OCI-LY1 (cell line): ENCODE measurements around the gene GNAO1.

Experiments used
- H2AFZ ChIP-seq: fragments of 200-600 bp; sonication (generic), shearing (Covaris generic); 2 replicates; pipeline ENCODE4 v1.6.0; 2014; ENCODE audit warnings: antibody characterized with exemption, mild to moderate bottlenecking, low read length
- H3F3A ChIP-seq: fragments of 200-600 bp; sonication (generic), shearing (Covaris generic); 2 replicates; pipeline ENCODE4 v1.6.0; 2014; ENCODE audit warnings: mild to moderate bottlenecking, antibody characterized with exemption, low read length, moderate library complexity; ENCODE audit not compliant: insufficient read depth
- H3K27ac ChIP-seq: fragments of 200-600 bp; sonication (generic); 2 replicates; pipeline ENCODE4 v1.5.1; 2014; ENCODE audit warnings: low read length, mixed run types, mild to moderate bottlenecking, low read depth; ENCODE audit not compliant: poor library complexity, severe bottlenecking
- H3K27me3 ChIP-seq: fragments of 200-600 bp; sonication (generic); 2 replicates; pipeline ENCODE4 v1.6.0; 2014; ENCODE audit warnings: antibody characterized with exemption, mild to moderate bottlenecking, low read length, moderate library complexity; ENCODE audit not compliant: insufficient read depth
- H3K36me3 ChIP-seq: fragments of 200-600 bp; sonication (generic); 2 replicates; pipeline ENCODE4 v1.6.1; 2014; ENCODE audit warnings: mild to moderate bottlenecking, antibody characterized with exemption, low read length, moderate library complexity, mixed read lengths; ENCODE audit not compliant: insufficient read depth
- H3K4me1 ChIP-seq: fragments of 200-600 bp; sonication (generic); 2 replicates; pipeline ENCODE4 v1.5.1; 2014; ENCODE audit warnings: mild to moderate bottlenecking, low read length, moderate library complexity; ENCODE audit not compliant: insufficient read depth, severe bottlenecking
- H3K4me2 ChIP-seq: fragments of 200-600 bp; sonication (generic), shearing (Covaris generic); 2 replicates; pipeline ENCODE4 v1.6.1; 2014; ENCODE audit warnings: low read length
- H3K4me3 ChIP-seq: fragments of 200-600 bp; sonication (generic); 2 replicates; pipeline ENCODE4 v1.5.1; 2014; ENCODE audit warnings: low read length, low read depth, mild to moderate bottlenecking, mixed read lengths; ENCODE audit not compliant: poor library complexity, severe bottlenecking
- H3K79me2 ChIP-seq: fragments of 200-600 bp; shearing (Covaris generic); 2 replicates; pipeline ENCODE4 v1.6.1; 2016; ENCODE audit warnings: mixed run types, low read length, mixed read lengths; ENCODE audit not compliant: insufficient read depth
- H3K9ac ChIP-seq: fragments of 200-600 bp; sonication (generic), shearing (Covaris generic); 2 replicates; pipeline ENCODE4 v1.6.1; 2014; ENCODE audit warnings: mild to moderate bottlenecking, low read length, mixed read lengths
- H3K9me2 ChIP-seq: fragments of 200-600 bp; sonication (generic), shearing (Covaris generic); 2 replicates; pipeline ENCODE4 v1.6.1; 2014; ENCODE audit warnings: low read depth, mild to moderate bottlenecking, low read length, mixed read lengths
- H3K9me3 ChIP-seq: fragments of 200-600 bp; shearing (Covaris generic); 2 replicates; pipeline ENCODE4 v1.6.1; 2014; ENCODE audit warnings: low read length, mixed read lengths
- H4K20me1 ChIP-seq: fragments of 200-600 bp; sonication (generic), shearing (Covaris generic); 2 replicates; pipeline ENCODE4 v1.6.0; 2016; ENCODE audit warnings: mild to moderate bottlenecking, low read length; ENCODE audit not compliant: insufficient read depth
- CTCF ChIP-seq: fragments of 200-600 bp; sonication (generic), shearing (Covaris generic); IDR thresholded peaks from 2 replicates; pipeline ENCODE4 v1.5.1; 2017; ENCODE audit warnings: mild to moderate bottlenecking, antibody characterized with exemption, low read length, moderate library complexity, mixed read lengths
- EZH2 ChIP-seq: fragments of 200-600 bp; sonication (generic), shearing (Covaris generic); IDR thresholded peaks from 2 replicates; pipeline ENCODE4 v1.8.0; 2017; ENCODE audit warnings: borderline replicate concordance, mixed run types, mild to moderate bottlenecking, antibody characterized with exemption, low read length, moderate library complexity, mixed read lengths

GNAO1 gene

GRCh38 chr16:56275801-56276200, 84.5 kb downstream of the GNAO1 start:
- Histone ChIP-seq H3K27me3 (peaks cover 14% of the 10 kb centered on the region; the same call in 1 of the 2 replicates), H4K20me1 (no peaks in the 10 kb centered on the region), H3K9me2 (no peaks in the 10 kb centered on the region), H3F3A (no peaks in the 10 kb centered on the region), H3K79me2 (no peaks in the 10 kb centered on the region), H3K4me1 (no peaks in the 10 kb centered on the region), H3K4me2 (no peak overlapping the region), H2AFZ (no peak overlapping the region), H3K36me3 (no peaks in the 10 kb centered on the region), H3K4me3 (no peak overlapping the region), H3K27ac (no peak overlapping the region), H3K9me3 (peaks cover 4% of the 10 kb centered on the region), H3K9ac (no peak overlapping the region)
- no peak for TF ChIP-seq CTCF
- TF ChIP-seq EZH2: no peak

DNA sequence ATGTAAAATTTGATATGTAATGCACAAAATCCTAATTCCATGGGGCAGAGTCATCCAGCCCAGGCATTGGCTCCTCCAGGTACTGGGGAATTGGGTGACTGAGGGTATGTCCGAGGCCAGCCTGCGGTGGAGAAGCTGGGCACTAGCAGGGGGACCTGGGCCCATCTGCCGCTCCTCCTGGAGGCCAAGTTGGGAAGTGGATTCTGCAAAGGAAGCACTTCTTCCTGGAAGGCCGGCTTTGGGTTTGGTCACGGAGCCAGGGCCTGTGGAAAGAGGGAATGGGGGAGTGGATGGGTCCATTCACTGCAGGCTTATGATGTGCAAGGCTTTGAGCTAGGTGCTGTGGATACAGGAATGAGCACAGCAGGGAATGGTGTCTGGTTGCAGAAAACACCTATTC, 85.8 kb downstream of the GNAO1 start:
- no peak overlapping the region for H2AFZ ChIP-seq
- no peaks in the 10 kb centered on the region for H3K9me2 ChIP-seq
- no peak overlapping the region for H3K9ac ChIP-seq
- no peaks in the 10 kb centered on the region for H4K20me1 ChIP-seq
- H3K4me3 ChIP-seq: no peak overlapping the region
- peaks cover 14% of the 10 kb centered on the region; the same call in 1 of the 2 replicates for H3K27me3 ChIP-seq
- no peaks in the 10 kb centered on the region for H3K36me3 ChIP-seq
- H3K4me1 ChIP-seq: no peaks in the 10 kb centered on the region
- no peaks in the 10 kb centered on the region for H3F3A ChIP-seq
- no peak overlapping the region for H3K4me2 ChIP-seq
- no peak for TF ChIP-seq EZH2
- TF ChIP-seq CTCF: no peak
- no peak overlapping the region for H3K27ac ChIP-seq
- no peaks in the 10 kb centered on the region for H3K79me2 ChIP-seq
- peaks cover 4% of the 10 kb centered on the region for H3K9me3 ChIP-seq

DNA sequence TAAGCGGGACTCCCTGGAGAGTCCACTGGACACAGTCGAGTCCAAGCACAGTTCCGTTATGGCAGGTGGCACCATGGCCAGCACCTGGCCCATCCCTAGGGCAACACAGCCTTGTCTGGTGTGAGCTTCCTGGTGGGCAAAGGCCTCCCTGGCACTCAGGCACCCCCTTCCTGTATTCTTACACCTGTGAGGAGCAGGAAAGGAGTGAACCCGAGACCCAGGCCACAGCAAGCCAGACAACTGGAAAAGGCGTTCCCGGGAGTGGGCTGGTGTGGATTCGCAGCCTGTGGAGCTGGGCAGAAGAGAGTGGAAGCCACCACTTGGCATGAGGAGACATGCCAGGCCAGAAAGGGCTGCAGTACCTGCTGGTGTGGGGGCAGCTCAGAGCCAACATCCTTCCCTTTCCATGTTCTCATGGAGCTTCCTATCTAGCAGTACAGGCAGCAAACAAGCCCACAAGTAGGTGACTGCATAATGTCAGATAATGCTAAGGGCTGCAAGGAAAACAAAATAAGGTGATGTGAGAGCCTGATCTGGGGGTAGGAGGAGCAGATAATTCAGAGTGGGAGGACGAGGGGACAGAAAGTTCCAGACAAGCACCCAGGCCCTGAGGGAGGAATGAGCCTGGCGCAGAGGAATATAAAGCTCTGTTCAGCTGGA, 87.0 kb downstream of the GNAO1 start:
- no peaks in the 10 kb centered on the region for H4K20me1 ChIP-seq
- H3K4me3 ChIP-seq: no peak overlapping the region
- H3K9me2 ChIP-seq: no peaks in the 10 kb centered on the region
- no peak overlapping the region for H2AFZ ChIP-seq
- no peak overlapping the region for H3K27ac ChIP-seq
- H3K27me3 ChIP-seq: peaks cover 14% of the 10 kb centered on the region; the same call in 1 of the 2 replicates
- no peaks in the 10 kb centered on the region for H3F3A ChIP-seq
- H3K9ac ChIP-seq: no peak overlapping the region
- H3K79me2 ChIP-seq: no peaks in the 10 kb centered on the region
- H3K4me2 ChIP-seq: no peak overlapping the region
- H3K4me1 ChIP-seq: no peaks in the 10 kb centered on the region
- H3K9me3 ChIP-seq: peaks cover 4% of the 10 kb centered on the region
- H3K36me3 ChIP-seq: no peaks in the 10 kb centered on the region
- no peak for TF ChIP-seq EZH2
- TF ChIP-seq CTCF: no peak
